Kasumi-1 (cell line): ENCODE data around the gene ABCD4.
A peak's percentile ranks its signal among the peaks of the same experiment; 100 is the strongest.
"Not testable (repeated sequence)": the region's sequence is repeated elsewhere in the genome, so short reads cannot be mapped to it uniquely, and the experiment has no call there.

Source experiments
- DNase-seq, 2 experiments: peaks; one replicate each; lab custom pipeline; 2025; lab: John Stamatoyannopoulos, UW

Gene ABCD4

DNA sequence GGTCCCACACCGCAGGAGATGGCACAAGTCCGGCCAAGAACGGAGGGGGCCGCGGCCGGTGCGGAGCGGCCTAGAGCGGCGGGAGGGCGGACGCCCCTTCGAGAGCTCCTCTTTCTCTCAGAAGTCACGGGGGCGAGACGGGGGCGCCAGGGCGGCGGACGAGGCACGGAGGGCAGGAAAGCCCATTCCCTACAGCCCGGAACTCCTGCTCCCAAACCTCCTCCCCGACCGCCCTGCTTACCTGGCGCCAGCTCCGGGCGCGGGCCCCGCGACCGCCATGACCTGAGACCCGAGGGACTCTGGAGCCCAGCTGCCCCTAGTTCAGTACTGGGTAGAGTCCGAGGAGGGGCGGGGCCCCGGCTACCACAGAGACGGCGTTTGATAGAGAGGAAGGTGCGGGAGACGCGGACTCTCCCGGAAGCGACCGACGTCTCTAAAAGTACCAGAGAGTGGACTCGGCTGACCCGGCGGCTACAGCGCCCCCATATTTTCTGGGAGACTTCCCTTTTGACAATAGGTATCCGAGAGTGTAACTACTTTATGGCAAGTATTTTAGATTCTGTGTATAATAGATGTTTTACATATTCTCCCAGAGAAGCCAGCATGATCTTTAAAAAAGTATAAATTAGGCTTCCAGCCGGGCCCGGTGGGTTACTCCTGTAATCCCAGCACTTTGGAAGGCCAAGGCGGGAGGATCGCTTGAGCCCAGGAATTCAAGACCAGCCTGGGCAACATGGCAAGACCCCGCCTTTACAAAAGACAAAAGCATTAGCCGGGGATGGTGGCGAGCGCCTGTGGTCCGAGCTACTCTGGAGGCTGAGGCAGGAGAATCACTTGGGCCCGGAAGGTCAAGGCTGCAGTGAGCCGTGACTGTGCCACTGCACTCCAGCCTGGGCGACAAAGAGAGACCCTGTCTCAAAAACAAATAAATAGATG lies at the start of gene ABCD4:
Gene ABCD4, minus strand, starts transcription at position 301 of the 936 bp plus-strand sequence. Its CDS starts 22 bp downstream, at position 279.
- DNase-seq: peak; percentile 93 to 95

DNA sequence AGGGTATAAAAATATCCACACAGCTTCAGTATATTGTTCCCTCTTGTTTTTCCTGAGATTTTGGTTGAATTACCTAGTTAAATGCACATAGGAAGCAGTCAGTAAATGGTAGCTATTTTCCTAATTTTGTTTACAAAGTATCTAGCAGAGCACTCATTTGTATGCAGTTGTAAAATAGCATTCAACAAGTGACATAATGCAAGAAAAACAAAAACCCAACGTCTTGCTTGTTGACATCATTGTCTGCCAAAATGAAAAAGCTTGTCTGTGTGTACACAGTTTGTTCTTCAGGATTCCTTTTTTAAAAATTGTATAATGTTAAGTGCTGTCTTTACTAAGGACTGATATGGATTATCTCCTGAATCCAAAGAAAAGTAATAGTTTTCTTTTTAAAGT lies 48.2 kb upstream of the ABCD4 start:
- DNase-seq: no peak

DNA sequence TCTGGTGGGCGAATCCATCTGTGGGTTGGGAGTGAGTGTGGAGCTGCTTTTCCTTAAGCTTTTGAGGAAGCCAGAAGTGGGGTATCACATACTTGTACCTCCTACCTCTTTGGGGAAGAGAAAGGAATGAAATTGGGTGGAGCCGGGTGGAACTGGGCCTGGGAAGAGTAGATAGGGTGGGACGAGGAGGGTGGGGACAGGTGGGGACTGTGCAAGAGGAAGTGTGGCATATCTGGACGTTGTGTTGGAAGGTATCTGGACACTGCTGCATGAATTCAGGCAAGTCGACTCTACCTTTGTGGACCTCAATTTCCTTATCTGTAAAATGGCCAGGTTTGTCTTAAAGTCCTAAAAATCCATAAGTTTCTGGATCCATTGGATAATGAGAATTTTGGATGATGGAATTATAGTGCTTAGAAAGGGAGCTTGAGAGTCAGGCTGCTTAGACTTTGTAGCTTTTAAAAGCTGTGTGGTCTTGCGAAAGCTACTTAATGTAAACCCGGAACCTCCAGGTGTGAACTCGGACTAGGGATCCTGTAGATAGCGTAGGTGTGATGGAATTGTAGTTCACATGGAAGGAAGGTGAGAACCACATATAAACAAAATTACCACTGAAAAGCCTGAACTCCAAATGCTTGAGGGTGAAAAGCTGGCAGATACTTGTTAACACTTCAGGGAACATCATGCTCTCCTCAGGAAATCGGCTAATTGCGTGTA lies 47.6 kb upstream of the ABCD4 start:
- DNase-seq: no peak

- DNase-seq: no peak
These were observed 47.0 kb upstream of the ABCD4 start for GRCh38 chr14:74349757-74350156.

DNA sequence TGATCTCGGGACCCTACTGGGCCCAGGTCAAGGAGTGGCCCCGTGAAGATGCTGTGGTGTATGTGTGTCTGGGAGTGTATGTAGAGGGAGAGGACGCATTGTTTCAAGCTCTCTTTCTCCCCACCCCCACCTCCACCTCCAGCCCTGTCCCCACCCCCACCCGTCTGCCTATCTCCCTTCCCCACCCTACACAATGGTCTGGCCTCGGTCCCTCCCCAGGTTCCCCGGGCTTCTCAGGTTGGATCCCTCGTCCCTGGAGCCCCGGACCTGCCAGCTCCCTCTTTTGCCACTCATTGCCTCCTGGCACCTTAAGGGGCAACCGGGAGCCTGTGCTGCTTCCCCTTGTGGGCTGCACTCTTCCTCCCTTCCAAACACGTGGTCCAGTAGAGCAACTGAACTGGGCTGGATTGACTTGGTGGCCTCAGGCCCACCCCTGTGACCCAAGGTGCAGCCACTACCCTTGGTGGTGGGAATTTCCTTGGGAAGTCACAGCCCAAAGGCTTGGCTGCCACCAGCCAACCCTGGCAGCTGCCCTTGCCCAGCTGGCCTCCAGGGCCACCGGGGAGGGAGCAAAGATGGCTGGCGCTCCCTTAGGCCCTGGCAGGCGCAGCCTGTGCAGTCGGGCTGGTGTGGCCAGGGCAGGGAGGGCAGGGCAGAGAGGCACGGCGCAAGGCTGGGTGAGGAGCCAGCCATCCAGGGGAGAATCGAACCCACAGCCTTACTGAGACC lies 46.2 kb upstream of the ABCD4 start:
- DNase-seq: no peak

GRCh38 chr14:74348241-74348734 lies 45.6 kb upstream of the ABCD4 start, which contains the start of gene VRTN:
TSS of gene VRTN (plus strand) at chr14:74348471. CDS start at chr14:74356784, 8,313 bp downstream.
- no peak for DNase-seq

DNA sequence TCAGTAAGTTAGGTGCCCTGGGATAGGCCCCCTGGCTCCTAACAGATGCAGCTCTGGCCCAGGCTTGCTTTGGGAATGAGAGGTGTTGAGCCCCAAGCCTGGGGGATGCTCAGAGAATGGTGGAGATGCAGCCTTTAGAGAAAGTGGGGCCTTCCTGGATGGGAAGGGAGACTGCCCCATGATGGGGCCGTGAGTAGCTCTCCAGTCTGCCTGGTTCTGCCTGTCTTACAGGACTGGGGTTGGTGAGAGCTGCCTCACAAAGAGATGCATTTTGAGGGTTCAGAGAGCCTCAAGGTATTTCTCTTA lies 45.0 kb upstream of the ABCD4 start:
- DNase-seq: no peak

DNA sequence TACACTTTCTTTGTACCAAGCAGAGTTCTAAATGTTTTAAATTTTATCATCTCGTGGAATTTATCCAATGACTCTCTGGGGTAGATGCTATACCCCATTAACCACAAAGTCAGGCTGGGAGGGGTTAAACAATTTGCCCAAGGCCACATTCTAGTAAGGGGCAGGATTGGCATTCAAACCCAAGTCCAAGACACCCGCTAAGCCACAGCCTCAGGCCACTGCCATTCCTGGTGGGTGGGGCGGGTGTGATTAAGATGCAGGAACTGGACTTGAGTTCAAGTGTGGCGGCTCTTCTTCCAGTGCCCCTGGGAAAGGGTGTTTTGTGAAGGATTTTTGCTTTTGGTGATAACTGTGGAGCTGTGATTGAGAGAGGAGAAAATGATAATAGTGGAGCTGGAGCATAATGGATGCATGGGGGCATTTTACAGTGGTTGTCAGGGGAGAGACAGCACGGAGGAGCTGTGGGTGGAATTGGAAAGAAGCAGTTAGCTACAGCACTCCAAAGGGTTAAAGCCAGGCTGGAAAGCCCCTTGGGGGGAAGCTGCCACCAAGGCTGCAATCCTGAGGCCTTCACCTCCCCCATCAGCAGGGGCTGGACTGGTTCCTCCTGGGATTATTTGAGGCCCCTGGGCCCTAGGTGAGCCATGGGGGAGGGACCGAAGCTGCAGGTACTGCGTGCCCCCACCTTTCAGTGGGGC lies 44.5 kb upstream of the ABCD4 start:
- DNase-seq: no peak

GRCh38 chr14:74346341-74346740 lies 43.6 kb upstream of the ABCD4 start:
- DNase-seq: no peak

DNA sequence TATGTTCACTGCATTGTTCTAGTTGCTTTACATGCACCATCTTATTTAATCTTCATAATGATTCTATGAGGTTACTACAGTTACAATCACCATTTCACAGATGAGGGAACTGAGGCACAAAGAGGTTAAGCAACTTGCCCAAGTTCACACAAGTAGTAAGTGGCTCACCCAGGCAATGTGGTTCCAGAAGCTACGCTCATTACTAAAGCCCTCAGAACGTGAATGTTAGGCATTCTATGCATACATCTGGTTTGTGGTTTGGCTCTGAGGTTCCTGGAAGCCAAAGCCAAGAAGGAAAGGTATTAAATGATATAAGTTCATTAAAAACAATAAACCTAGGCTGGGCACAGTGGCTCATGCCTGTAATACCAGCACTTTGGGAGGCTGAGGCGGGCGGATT lies 31.2 kb upstream of the ABCD4 start:
- no peak for DNase-seq

DNA sequence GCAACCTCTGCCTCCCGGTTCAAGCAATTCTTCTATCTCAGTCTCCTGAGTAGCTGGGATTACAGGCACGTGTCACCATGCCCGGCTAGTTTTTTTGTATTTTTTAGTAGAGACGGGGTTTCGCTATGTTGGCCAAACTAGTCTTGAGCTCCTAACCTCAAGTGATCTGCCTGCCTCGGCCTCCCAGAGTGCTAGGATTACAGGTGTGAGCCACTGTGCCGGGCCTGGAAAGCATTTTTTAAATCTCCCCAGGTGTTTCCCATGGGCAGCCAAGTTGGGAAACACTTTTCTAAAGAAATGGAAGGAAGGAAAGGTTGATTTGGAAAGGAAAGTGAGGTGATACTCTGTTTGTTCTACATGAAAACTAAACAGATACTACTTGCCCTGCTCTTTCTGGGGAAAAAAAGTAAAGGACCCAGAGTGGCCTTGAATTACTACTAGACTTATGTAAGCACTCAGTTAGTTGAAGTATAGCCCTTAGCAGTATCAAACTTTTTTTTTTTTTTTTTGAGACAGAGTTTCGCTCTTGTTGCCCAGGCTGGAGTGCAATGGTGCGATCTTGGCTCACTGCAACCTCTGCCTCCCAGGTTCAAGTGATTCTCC lies 27.3 kb upstream of the ABCD4 start:
- DNase-seq: not testable (repeated sequence)

DNA sequence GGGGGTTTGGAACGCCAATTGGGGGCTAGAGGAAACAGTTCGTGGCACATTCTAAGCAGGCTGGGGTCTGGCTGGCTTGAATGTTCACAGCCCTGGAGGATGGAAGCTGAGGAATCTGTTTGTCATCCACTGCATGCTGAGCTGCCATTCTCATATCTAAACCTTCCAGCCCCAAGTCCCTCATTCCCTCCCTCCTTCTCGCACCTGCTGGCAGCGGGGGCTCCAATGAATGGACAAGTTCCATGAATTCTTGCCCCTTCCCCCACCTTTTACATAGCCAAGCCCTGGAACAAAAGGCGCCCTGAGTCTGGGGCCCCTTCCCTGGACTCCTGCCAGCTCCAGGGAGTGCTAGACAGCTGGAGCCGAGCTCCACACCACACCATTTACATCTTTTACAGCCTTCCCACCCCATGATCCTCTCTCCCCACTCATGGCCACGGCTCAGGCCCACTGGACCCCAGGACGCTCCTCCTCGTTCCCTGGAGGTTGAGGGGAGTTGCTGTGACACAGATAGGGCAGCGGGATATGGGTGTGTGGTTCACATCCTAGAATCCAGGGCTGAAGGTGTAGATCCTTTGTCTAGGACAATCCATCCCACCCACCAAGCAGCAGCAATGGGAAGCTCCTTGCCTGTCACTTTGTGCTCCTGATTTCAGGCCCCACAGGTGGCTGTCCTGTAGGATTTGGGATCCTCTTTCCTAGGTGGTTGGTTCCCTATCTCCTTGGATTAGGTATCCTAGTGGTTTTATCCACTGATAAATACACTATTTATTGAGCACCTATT lies 23.8 kb upstream of the ABCD4 start:
- DNase-seq: no peak

DNA sequence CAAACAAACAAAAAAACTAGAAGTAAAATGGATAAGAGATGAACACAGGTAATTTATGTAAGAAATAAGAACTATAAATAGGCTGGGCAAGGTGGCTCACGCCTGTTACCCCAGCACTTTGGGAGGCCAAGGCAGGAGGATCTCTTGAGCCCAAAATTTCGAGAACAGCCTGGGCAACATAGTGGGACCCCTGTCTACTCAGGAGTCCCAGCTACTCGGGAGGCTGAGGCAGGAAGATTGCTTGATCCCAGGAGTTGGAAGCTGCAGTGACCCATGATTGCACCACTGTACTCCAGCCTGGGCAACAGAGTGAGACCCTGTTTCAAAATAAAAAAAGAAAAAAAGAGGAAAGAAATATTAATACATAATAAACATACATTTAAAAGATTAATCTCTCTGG lies 22.7 kb upstream of the ABCD4 start:
- no peak for DNase-seq

GRCh38 chr14:74324931-74325361 lies 22.2 kb upstream of the ABCD4 start:
- DNase-seq: peak; percentile 63 to 73

- DNase-seq: no peak
These were observed 11.8 kb upstream of the ABCD4 start for GRCh38 chr14:74314576-74314975.

GRCh38 chr14:74313601-74314000 lies 10.9 kb upstream of the ABCD4 start:
- DNase-seq: no peak

DNA sequence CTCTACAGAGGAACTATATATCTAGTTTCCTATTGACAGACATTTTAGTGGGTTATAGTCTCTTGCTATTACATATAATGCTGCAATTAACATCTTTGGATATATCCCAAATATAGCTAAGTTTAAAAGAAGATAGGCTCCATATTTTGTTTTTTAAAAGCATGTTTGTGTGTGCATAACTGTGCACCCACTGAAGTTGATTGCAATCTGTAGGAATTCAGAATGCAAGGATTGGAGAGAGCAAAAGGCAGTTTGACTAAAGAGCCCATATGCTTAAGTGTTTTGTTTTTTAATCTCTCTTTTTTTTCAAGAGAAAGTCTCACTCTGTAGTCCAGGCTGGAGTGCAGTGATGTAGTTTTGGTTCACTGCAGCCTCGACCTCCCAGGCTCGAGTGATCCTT lies 9.4 kb upstream of the ABCD4 start:
- DNase-seq: no peak

- peak; percentile 6 to 7 for DNase-seq
These were observed 6.6 kb upstream of the ABCD4 start for GRCh38 chr14:74309125-74310022.

DNA sequence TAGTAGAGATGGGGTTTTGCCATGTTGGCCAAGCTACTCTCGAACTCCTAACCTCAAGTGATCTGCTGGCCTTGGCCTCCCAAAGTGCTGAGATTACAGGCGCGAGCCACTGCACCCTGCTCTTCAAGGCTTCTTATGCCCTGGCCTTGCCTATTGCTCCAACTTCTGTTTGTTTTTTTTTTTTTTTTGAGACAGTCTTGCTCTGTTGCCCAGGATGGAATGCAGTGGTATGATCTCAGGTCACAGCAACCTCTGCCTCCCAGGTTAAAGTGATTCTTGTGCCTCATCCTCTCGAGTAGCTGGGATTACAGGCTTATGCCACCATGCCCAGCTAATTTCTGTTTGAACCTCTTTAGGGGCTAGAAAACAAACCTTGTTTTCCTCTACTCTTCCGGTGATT lies 6.0 kb upstream of the ABCD4 start:
- DNase-seq: no peak
